SH-SY5Y (cell line): ENCODE data around the gene KIAA0753.

ENCODE experiments used
- GATA2 ChIP-seq: IDR thresholded peaks from 2 replicates; pipeline ENCODE4 v1.6.1; 2011; ENCODE audit warnings: mild to moderate bottlenecking, low read depth, low read length
- GATA3 ChIP-seq: IDR thresholded peaks from 2 replicates; pipeline ENCODE4 v1.6.1; 2011; ENCODE audit warnings: low read depth, mild to moderate bottlenecking, low read length, moderate library complexity

- TF ChIP-seq GATA2 (no peak), GATA3 (no peak)
Observed at GRCh38 chr17:6596081-6596480, 44.4 kb downstream of the KIAA0753 start.
